ENCODE results near the gene NRROS. TPM values are rescaled to one million over a fixed set of nuclear protein-coding genes. Genes with fewer than 3 reads are reported as not detected.

NRROS gene
- total RNA-seq, 2 donors from 2014 or later, result 0.66 to 1.8 TPM

DNA sequence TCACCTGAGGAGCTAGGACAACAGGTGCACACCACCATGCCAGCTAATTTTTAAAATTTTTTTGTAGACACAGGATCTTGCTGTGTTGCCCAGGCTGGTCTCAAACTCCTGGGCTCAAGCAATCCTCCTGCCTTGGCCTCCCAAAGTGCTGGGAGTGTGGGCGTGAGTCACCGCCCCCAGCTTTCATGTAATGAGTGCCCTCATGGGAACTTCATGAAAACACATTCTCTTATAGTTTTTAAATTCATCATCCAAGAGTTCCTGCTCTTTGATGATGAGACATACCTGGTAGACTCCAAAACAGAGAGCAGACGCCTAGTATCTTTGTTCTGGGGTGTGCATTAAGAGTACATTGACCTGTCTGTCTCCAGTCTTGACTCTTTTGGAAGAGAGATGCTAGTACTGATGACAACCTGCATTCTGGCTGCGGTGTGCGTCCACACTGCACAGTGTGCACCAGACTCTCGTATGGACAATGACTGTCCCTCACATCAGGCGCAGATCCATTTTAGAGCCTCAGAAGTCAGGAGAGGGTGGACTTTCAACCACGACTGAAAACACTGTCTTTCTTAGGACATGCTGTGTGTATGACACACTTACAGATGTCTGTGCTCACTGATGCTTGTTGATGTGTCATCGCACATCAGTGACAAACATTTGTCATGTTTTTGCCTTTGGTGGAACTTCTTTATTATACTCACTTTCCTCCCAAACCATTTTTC is 2.0 kb downstream of the NRROS start:
- no peaks in the 10 kb centered on the region for H3K9me3 ChIP-seq
- DNase-seq (no peak), ATAC-seq (no peak)
- no peak overlapping the region for H3K4me3 ChIP-seq
- H3K27ac ChIP-seq, result no peak overlapping the region
- TF ChIP-seq POLR2A (IDR thresholded peaks at IDR 0.05) (no peak), CTCF (IDR thresholded peaks at IDR 0.05) (no peak)
- WGBS, 2 donors, result 59 to 66% methylated on average over 9 of the region's 9 CpGs
- intact Hi-C loops (cut with DNase I), result no loop called here
- H3K36me3 ChIP-seq (replicated peaks in 1 of 2; ENCODE audit: insufficient read depth in 1 of 2, low read depth in 2 of 2), result no peaks in the 10 kb centered on the region
- no peaks in the 10 kb centered on the region for H3K27me3 ChIP-seq
- H3K4me1 ChIP-seq, result peaks cover 8% of the 10 kb centered on the region

DNA sequence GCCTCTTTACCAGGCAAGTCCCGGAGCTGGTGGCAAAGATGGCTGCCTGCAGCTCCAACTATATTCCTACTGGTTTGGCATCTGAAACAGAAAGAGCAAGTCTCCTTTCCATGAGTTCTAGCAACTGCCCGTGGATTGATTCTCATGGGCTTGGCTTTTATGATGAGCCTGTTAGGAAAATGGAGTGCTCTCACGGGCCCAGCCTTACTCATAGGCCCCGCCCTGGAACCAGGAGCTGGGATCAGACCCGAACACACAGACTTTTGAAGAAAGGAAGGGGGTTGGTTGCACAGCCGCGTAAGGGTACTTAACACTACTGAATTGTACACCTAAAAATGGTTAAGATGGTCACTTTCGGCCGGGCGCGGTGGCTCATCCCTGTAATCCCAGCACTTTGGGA is 2.9 kb downstream of the NRROS start:
- no peak for ATAC-seq
- intact Hi-C loops (cut with DNase I), result no loop called here
- Histone ChIP-seq H3K4me1 (peaks cover 8% of the 10 kb centered on the region), H3K27ac (peak overlapping the region in 1 of 4 donors; percentile 23), H3K9me3 (no peaks in the 10 kb centered on the region), H3K36me3 (replicated peaks in 1 of 2; ENCODE audit: insufficient read depth in 1 of 2, low read depth in 2 of 2) (no peaks in the 10 kb centered on the region), H3K27me3 (no peaks in the 10 kb centered on the region), H3K4me3 (no peak overlapping the region)
- DNase-seq, result no peak
- WGBS, 2 donors, result 79 to 81% methylated on average over 4 to 11 of the region's 11 CpGs
- TF ChIP-seq POLR2A (IDR thresholded peaks at IDR 0.05), result no peak
- no peak for TF ChIP-seq CTCF (IDR thresholded peaks at IDR 0.05)

- intact Hi-C loops (cut with DNase I), result no loop called here
- Histone ChIP-seq H3K9me3 (no peaks in the 10 kb centered on the region), H3K27me3 (no peaks in the 10 kb centered on the region), H3K4me3 (no peak overlapping the region), H3K27ac (no peak overlapping the region), H3K36me3 (replicated peaks in 1 of 2; ENCODE audit: insufficient read depth in 1 of 2, low read depth in 2 of 2) (no peaks in the 10 kb centered on the region), H3K4me1 (peaks cover 8% of the 10 kb centered on the region)
- DNase-seq (peak in 1 of 4 donors; percentile 61), ATAC-seq (no peak)
- no peak for TF ChIP-seq POLR2A (IDR thresholded peaks at IDR 0.05)
- TF ChIP-seq CTCF (IDR thresholded peaks at IDR 0.05), result no peak
- WGBS, 2 donors, result 70 to 76% methylated on average over 12 to 13 of the region's 13 CpGs
Measured at GRCh38 chr3:196643201-196643749, 3.8 kb downstream of the NRROS start.

- intact Hi-C loops (cut with DNase I), result no loop called here
- Histone ChIP-seq H3K9me3 (no peaks in the 10 kb centered on the region), H3K27ac (no peak overlapping the region), H3K27me3 (no peaks in the 10 kb centered on the region), H3K4me1 (peaks cover 8% of the 10 kb centered on the region), H3K4me3 (no peak overlapping the region), H3K36me3 (replicated peaks in 1 of 2; ENCODE audit: insufficient read depth in 1 of 2, low read depth in 2 of 2) (no peaks in the 10 kb centered on the region)
- ATAC-seq (no peak), DNase-seq (no peak)
- 64 to 70% methylated on average over 5 of the region's 5 CpGs for WGBS, 2 donors
- TF ChIP-seq CTCF (IDR thresholded peaks at IDR 0.05), result no peak
- no peak for TF ChIP-seq POLR2A (IDR thresholded peaks at IDR 0.05)
Measured at GRCh38 chr3:196643761-196644160, 4.3 kb downstream of the NRROS start.

- DNase-seq (no peak), ATAC-seq (no peak)
- no peaks in the 10 kb centered on the region for H3K9me3 ChIP-seq
- intact Hi-C loops (cut with DNase I), result no loop called here
- no peaks in the 10 kb centered on the region for H3K27me3 ChIP-seq
- no peaks in the 10 kb centered on the region for H3K4me1 ChIP-seq
- H3K36me3 ChIP-seq (replicated peaks in 1 of 2; ENCODE audit: insufficient read depth in 1 of 2, low read depth in 2 of 2), result no peaks in the 10 kb centered on the region
- H3K27ac ChIP-seq, result no peak overlapping the region
- WGBS, 2 donors, result 74% methylated on average over 4 of the region's 4 CpGs
- no peak overlapping the region for H3K4me3 ChIP-seq
- TF ChIP-seq POLR2A (IDR thresholded peaks at IDR 0.05) (no peak), CTCF (IDR thresholded peaks at IDR 0.05) (no peak)
Measured at GRCh38 chr3:196645096-196645495, 5.6 kb downstream of the NRROS start.

Data from body of pancreas (tissue), 4 donors.